GM19035 (cell line): ENCODE measurements around the gene RNF212B.

Source experiments
- ATAC-seq: cut with Tn5 transposase; IDR thresholded peaks from one replicate; pipeline ENCODE4 v1.9.1; 2021; ENCODE audit not compliant: unreplicated experiment

RNF212B gene

DNA sequence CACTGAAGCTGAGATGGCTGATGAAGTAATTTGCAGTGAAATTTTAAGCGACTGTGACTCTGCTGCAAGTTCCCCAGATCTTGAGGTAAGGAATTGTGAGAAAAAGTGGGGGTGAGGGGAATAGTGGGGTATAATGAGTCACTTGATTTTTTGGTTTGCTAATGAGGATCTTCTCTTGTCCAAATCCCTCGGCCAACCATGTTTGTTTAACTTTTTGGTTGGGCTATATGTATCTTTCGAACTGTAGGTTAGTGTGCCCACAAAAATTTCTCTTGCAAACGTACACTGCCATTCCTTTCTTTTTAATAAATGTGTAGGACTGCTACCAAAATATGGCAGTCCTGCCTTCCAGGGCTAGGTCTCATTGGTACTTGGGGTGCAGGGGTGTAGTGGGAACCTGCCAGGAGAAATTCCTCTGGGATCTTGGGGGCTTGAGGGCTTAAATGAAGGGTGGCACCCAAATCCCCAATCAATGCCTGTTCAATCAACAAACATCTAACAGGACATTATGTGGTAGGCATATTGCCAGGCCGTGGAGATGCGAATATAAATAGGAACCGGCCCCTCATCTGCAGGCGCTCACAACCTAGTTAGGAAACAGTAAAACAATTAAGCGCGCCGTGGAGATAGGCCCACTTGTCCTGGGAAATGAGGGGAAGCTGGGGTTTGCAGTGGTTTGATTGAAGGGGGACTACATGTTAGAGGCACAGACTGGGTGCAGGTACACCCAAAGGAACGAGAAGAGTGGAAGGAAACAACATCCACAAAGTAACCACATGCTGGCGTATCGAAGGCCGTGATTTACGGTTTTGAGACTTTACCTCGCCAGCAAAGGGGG, 82.2 kb downstream of the RNF212B start:
- ATAC-seq, result no peak

DNA sequence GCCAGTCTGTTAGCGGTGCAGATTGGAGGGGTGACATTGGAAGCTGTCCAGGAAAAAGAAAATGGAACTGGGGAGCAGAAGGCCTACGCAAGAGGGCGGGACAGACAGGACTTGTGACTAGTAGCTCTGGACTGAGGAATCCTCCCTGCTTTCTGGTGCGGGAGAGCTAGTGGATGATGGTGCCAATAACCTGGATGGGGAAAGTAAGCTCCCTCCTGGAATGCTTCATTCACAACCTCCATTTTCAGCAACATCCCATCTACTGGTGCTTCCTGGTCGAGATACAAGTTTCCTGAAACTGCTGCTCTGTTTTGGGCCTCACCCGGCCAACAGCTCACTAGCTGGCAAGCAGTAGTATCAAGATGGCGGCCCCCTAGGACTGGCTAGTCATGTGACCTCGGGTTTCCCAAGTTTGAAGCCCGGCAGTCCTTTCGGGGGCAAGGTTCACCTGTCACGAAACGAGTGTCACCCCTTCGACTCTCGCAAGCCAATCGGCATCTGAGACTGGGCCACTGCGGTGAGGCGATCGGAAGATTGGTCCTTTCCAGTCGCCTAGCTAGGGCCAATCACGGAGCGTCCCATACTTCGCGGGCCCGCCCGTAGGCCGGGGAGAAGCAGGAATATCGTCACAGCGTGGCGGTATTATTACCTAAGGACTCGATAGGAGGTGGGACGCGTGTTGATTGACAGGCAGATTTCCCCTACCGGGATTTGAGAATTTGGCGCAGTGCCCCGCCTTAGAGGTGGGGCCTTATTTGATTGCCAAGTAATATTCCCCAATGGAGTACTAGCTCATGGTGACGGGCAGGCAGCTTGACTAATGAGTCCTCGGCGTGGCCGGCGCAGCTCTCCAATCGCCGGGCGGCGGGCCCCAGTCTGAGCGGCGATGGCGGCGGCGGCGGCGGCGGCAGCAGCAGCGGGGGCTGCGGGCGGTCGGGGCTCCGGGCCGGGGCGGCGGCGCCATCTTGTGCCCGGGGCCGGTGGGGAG, 83.1 kb downstream of the RNF212B start, which contains the start of gene PABPN1:
PABPN1 (plus strand) TSS at position 874 of the 988 bp plus-strand sequence; CDS start at position 887, 13 bp downstream.
- peak; percentile 88 for ATAC-seq

DNA sequence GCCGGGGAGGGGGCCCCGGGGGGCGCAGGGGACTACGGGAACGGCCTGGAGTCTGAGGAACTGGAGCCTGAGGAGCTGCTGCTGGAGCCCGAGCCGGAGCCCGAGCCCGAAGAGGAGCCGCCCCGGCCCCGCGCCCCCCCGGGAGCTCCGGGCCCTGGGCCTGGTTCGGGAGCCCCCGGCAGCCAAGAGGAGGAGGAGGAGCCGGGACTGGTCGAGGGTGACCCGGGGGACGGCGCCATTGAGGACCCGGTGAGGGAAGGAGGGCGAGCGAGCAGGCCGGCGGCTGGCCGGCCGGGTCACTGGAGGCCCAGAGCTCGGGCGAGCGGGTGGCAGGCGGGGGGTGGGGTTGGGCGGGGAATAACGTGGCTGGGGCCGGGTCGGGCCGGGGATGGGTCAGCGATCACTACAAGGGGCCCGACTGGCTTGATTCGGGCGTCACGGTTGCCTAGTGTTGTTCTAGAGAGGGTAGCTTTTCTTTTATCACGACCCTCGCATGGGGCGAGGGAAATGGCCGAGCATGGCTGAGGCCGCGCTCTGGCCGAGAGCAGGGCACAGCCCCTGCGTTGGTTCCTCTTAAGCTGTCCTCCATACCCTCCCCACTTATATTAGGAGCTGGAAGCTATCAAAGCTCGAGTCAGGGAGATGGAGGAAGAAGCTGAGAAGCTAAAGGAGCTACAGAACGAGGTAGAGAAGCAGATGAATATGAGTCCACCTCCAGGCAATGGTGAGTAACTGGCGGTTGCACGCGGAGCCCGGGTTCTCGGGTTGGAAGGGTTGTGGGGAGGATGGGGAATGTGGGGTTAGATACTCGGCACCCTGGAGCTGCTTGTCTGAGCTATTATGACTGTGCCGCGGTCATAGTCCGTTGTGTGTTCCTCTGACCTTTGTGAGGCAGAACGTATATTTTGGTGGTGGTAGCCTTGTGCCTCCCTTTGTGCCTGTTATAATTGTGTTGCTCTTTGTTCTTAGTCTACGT, 84.1 kb downstream of the RNF212B start:
- ATAC-seq, result peak; percentile 19
